Gastrocnemius medialis (tissue), 4 donors: ENCODE results near the gene EXOSC10. TPM values are rescaled to one million over a fixed set of nuclear protein-coding genes. Genes with fewer than 3 reads are reported as not detected.
"Not testable (repeated sequence)": the region's sequence is repeated elsewhere in the genome, so short reads cannot be mapped to it uniquely, and the experiment has no call there.

Source experiments
- ATAC-seq, 2 donors: fragments of 150-250 bp; one replicate each; pipeline ENCODE4 v1.9.1; 2016
- DNase-seq, 2 donors: peaks; one replicate each; pipeline ENCODE4 v3.0.0-alpha.2; 2019
- H3K27ac ChIP-seq, 4 donors: fragments of 200-600 bp; sonication (generic); 1 replicate in 1 of 4; 2 replicates in 3 of 4; pipeline ENCODE4 v1.5.1; 2016 to 2018; ENCODE audit warnings: mild to moderate bottlenecking in 2 of 4, moderate library complexity in 1 of 4
- H3K27me3 ChIP-seq, 3 donors: fragments of 200-600 bp; sonication (generic) in 2 of 3; 1 replicate in 1 of 3; 2 replicates in 2 of 3; pipeline versions ENCODE4 v1.5.1 to v1.6.0; 2016 to 2019; ENCODE audit warnings: mild to moderate bottlenecking in 1 of 3, moderate library complexity in 1 of 3
- H3K36me3 ChIP-seq, 2 donors: fragments of 200-600 bp; sonication (generic) in 1 of 2; one replicate each; pipeline ENCODE4 v1.5.1; 2017 to 2018
- H3K4me1 ChIP-seq, 2 donors: fragments of 200-600 bp; sonication (generic) in 1 of 2; one replicate each; pipeline ENCODE4 v1.5.1; 2016 to 2017; ENCODE audit warnings: mild to moderate bottlenecking in 2 of 2
- H3K4me3 ChIP-seq, 4 donors: fragments of 200-600 bp; sonication (generic) in 3 of 4; 1 replicate in 1 of 4; 2 replicates in 3 of 4; pipeline ENCODE4 v1.5.1; 2016 to 2019; ENCODE audit warnings: mild to moderate bottlenecking in 2 of 4
- H3K9me3 ChIP-seq, 3 donors: fragments of 200-600 bp; sonication (generic) in 2 of 3; 1 replicate in 1 of 3; 2 replicates in 2 of 3; pipeline ENCODE4 v1.5.1; 2016 to 2019
- POLR2A ChIP-seq, 2 donors: fragments of 450-650 bp; IDR thresholded peaks; one replicate each; pipeline ENCODE4 v1.6.1; 2017; ENCODE audit warnings: antibody characterized with exemption in 2 of 2, mild to moderate bottlenecking in 2 of 2, moderate library complexity in 2 of 2
- in situ Hi-C, 4 donors: fragments of 200-750 bp; cut with MboI; loops; one replicate each; pipeline versions ENCODE4 v1.15.0 to v1.8.0; 2017; ENCODE audit warnings: low sequenced_read_pairs in 4 of 4
- intact Hi-C: fragments of 100-400 bp; cut with DNase I; formaldehyde crosslinking; loops from one replicate; pipeline ENCODE4 v1.15.1; 2023; ENCODE audit warnings: low total_unique reads
- total RNA-seq, 4 donors: library from RNA; depleted of rRNA; stranded (reverse); fragments of >200 nt; gene quantifications; one replicate each; pipeline versions ENCODE4 v1.1.0 to v1.2.3, GENCODE V29; 2016
- TF ChIP-seq, protein P1 (sequence below), 5 experiments: fragments of 450-650 bp in 3 of 5; fragments of 200-600 bp in 2 of 5; sonication (generic) in 2 of 5; IDR thresholded peaks in 4 of 5; conservative IDR thresholded peaks in 1 of 5; 1 replicate in 4 of 5; 2 replicates in 1 of 5; pipeline ENCODE4 v1.5.1; 2016 to 2019; ENCODE audit warnings: antibody characterized with exemption in 5 of 5, mild to moderate bottlenecking in 3 of 5, moderate library complexity in 3 of 5

The EXOSC10 gene
- total RNA-seq, 4 donors from 2014 or later = 26.5 to 44.4 (median 40.3) TPM

DNA sequence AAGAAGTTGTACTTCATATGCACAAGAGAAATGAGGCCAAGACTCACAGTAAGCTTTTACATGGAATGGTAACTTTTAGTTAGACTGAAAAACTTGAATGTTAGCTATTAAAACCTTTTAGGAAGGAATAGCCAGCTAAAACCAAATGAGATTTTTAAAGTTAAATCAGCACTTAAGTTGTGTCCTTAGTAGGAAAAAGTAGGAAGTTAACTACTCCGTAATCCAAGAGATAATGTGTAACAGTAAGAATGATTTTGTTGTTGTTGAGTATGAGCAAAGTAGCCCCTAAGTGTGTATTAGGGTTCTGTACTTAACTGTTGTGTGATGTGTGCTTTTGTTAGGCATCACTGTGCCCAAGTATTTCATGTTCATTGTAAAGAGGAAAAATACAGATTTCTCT is 74.1 kb downstream of the EXOSC10 start:
- intact Hi-C loops = no loop called here
- no peak for TF ChIP-seq POLR2A (IDR thresholded peaks at IDR 0.05)
- TF ChIP-seq, protein P1, sequence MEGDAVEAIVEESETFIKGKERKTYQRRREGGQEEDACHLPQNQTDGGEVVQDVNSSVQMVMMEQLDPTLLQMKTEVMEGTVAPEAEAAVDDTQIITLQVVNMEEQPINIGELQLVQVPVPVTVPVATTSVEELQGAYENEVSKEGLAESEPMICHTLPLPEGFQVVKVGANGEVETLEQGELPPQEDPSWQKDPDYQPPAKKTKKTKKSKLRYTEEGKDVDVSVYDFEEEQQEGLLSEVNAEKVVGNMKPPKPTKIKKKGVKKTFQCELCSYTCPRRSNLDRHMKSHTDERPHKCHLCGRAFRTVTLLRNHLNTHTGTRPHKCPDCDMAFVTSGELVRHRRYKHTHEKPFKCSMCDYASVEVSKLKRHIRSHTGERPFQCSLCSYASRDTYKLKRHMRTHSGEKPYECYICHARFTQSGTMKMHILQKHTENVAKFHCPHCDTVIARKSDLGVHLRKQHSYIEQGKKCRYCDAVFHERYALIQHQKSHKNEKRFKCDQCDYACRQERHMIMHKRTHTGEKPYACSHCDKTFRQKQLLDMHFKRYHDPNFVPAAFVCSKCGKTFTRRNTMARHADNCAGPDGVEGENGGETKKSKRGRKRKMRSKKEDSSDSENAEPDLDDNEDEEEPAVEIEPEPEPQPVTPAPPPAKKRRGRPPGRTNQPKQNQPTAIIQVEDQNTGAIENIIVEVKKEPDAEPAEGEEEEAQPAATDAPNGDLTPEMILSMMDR (IDR thresholded peaks at IDR 0.05 in 4 of 5, conservative IDR thresholded peaks at IDR 0.05 in 1 of 5) = no peak
- Histone ChIP-seq H3K36me3 (peaks cover 0 to 78% of the 10 kb centered on the region in 2 donors), H3K27ac (no peak overlapping the region), H3K4me3 (no peak overlapping the region), H3K4me1 (no peaks in the 10 kb centered on the region), H3K9me3 (no peaks in the 10 kb centered on the region), H3K27me3 (no peaks in the 10 kb centered on the region)
- in situ Hi-C loops = loop anchor here in 1 of 4 donors (25.0 kb wide), 1 partner anchor 612 kb away; no protein-coding TSS in a partner anchor
- no peak for DNase-seq
- ATAC-seq = no peak

DNA sequence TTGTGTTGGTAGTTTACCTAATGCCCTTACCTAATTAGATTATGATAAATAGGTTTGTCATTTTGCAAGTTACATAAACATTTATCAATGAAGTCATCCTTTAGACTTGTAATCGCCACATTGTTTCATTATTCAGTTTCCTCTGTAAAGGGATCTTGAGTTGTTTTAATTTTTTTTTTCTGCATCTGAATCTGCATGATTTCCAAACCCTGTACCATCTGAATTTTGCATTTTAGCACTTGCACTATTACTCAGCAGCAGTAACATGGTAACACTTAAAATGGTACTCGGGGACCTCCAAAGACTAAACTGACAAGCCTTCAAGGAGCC is 74.8 kb downstream of the EXOSC10 start:
- no peak overlapping the region for H3K27ac ChIP-seq
- intact Hi-C loops (no loop called here), in situ Hi-C loops (loop anchor here in 1 of 4 donors (25.0 kb wide), 1 partner anchor 612 kb away; no protein-coding TSS in a partner anchor)
- DNase-seq = no peak
- ATAC-seq = no peak
- H3K9me3 ChIP-seq = no peaks in the 10 kb centered on the region
- no peak overlapping the region for H3K4me3 ChIP-seq
- no peaks in the 10 kb centered on the region for H3K27me3 ChIP-seq
- TF ChIP-seq, protein P1 (IDR thresholded peaks at IDR 0.05 in 4 of 5, conservative IDR thresholded peaks at IDR 0.05 in 1 of 5) = no peak
- TF ChIP-seq POLR2A (IDR thresholded peaks at IDR 0.05) = no peak
- peaks cover 0 to 4% of the 10 kb centered on the region in 2 donors for H3K4me1 ChIP-seq
- H3K36me3 ChIP-seq = peaks cover 3 to 78% of the 10 kb centered on the region in 2 donors

DNA sequence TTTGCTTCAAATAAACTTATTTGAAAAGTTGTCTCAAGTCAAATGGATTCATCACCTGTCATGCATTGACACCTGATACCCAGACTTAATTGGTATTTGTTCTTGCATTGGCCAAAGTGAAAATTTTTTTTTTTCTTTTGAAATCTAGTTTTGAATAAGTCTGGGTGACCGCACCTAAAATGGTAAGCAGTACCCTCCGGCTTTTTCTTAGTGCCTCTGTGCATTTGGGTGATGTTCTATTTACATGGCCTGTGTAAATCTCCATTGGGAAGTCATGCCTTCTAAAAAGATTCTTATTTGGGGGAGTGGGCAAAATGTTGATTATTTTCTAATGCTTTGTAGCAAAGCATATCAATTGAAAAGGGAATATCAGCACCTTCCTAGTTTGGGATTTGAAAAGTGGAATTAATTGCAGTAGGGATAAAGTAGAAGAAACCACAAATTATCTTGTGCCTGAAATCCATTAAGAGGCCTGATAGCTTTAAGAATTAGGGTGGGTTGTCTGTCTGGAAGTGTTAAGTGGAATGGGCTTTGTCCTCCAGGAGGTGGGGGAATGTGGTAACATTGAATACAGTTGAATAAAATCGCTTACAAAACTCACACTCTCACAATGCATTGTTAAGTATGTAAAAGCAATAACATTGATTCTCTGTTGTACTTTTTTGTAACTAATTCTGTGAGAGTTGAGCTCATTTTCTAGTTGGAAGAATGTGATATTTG is 75.4 kb downstream of the EXOSC10 start:
- no peak overlapping the region for H3K27ac ChIP-seq
- intact Hi-C loops = no loop called here
- no peak overlapping the region for H3K4me3 ChIP-seq
- peaks cover 3 to 80% of the 10 kb centered on the region in 2 donors for H3K36me3 ChIP-seq
- in situ Hi-C loops = no loop called here
- H3K27me3 ChIP-seq = no peaks in the 10 kb centered on the region
- H3K9me3 ChIP-seq = no peaks in the 10 kb centered on the region
- ATAC-seq (no peak), DNase-seq (no peak)
- H3K4me1 ChIP-seq = peaks cover 0 to 4% of the 10 kb centered on the region in 2 donors
- TF ChIP-seq, protein P1 (IDR thresholded peaks at IDR 0.05 in 4 of 5, conservative IDR thresholded peaks at IDR 0.05 in 1 of 5) = no peak
- TF ChIP-seq POLR2A (IDR thresholded peaks at IDR 0.05) = no peak

DNA sequence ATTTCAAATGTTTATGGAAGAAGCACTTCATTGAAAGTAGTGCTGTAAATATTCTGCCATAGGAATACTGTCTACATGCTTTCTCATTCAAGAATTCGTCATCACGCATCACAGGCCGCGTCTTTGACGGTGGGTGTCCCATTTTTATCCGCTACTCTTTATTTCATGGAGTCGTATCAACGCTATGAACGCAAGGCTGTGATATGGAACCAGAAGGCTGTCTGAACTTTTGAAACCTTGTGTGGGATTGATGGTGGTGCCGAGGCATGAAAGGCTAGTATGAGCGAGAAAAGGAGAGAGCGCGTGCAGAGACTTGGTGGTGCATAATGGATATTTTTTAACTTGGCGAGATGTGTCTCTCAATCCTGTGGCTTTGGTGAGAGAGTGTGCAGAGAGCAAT is 76.5 kb downstream of the EXOSC10 start:
- Histone ChIP-seq H3K4me3 (no peak overlapping the region), H3K27me3 (no peaks in the 10 kb centered on the region), H3K27ac (no peak overlapping the region), H3K4me1 (peaks cover 0 to 4% of the 10 kb centered on the region in 2 donors), H3K36me3 (peaks cover 7 to 91% of the 10 kb centered on the region in 2 donors), H3K9me3 (no peaks in the 10 kb centered on the region)
- ATAC-seq (no peak), DNase-seq (no peak)
- in situ Hi-C loops = no loop called here
- no peak for TF ChIP-seq POLR2A (IDR thresholded peaks at IDR 0.05)
- intact Hi-C loops = no loop called here

DNA sequence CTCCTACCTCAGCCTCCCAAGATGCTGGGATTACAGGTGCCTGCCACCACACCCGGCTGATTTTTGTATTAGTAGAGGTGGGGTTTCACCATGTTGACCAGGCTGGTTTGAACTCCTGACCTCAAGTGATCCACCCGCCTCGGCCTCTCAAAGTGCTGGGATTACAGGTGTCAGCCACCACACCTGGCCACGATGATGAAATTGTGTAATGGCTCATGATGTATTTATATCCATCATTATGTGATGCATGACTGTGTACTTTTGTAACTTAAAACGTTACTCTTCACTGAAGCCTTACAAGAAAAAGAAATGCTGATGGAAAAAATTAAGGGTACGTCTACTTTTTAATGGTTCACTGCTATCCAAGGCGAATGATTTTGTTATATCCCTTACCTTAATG is 79.7 kb downstream of the EXOSC10 start:
- peaks cover 18 to 19% of the 10 kb centered on the region in 2 donors for H3K4me1 ChIP-seq
- DNase-seq = peak in 1 of 2 donors; percentile 54
- in situ Hi-C loops (no loop called here), intact Hi-C loops (no loop called here)
- TF ChIP-seq POLR2A (IDR thresholded peaks at IDR 0.05) = no peak
- TF ChIP-seq, protein P1 (IDR thresholded peaks at IDR 0.05 in 4 of 5, conservative IDR thresholded peaks at IDR 0.05 in 1 of 5) = no peak
- no peaks in the 10 kb centered on the region for H3K27me3 ChIP-seq
- H3K36me3 ChIP-seq = peaks cover 7 to 100% of the 10 kb centered on the region in 2 donors
- peak; percentile 65 to 83 for ATAC-seq
- H3K9me3 ChIP-seq = no peaks in the 10 kb centered on the region
- H3K4me3 ChIP-seq = no peak overlapping the region
- H3K27ac ChIP-seq = peak overlapping the region; percentile 51 to 75 (median 66)

DNA sequence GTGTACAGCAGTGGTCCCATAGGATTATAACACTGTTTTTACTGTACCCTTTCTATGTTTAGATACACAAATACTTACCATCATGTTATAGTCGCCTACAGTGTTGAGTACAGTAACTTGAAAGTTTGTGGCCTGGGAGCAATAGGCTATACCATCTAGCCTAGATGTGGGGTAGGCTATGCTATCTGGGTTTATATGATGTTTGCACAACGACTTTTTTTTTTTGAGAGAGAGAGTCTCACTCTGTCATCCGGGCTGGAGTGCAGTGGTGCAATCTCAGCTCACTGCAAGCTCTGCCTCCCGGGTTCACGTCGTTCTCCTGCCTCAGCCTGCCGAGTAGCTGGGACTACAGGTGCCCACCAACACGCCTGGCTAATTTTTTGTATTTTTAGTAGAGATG is 80.3 kb downstream of the EXOSC10 start:
- intact Hi-C loops, H3K4me3 ChIP-seq, DNase-seq, H3K27me3 ChIP-seq, ATAC-seq, H3K9me3 ChIP-seq, in situ Hi-C loops: not testable (repeated sequence)
- H3K36me3 ChIP-seq = peaks cover 13 to 100% of the 10 kb centered on the region in 2 donors
- H3K4me1 ChIP-seq = peaks cover 24 to 25% of the 10 kb centered on the region in 2 donors
- peak overlapping the region in 2 of 4 donors; percentile 63 to 69 for H3K27ac ChIP-seq
